ENCODE results near the gene P4HA1.
"Not testable (repeated sequence)": the region's sequence is repeated elsewhere in the genome, so short reads cannot be mapped to it uniquely, and the experiment has no call there.

The P4HA1 gene

DNA sequence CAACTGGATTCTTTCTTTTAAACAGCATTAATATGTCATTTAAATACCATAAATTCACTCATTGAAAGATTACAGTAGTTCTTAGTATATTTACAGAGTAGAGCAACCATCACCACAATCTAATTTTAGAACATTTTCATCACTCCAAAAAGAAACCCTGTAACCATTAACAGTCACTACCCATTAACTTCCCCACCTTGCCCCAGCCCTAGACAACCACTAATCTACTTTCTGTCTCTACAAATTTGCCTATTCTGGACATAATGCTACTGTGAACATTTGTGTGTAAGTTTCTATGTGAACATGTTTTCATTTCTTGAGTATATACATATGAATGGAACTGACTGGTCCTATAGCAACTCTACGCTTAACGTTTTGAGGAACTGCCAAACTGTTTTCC is 42.4 kb downstream of the P4HA1 start:
- H3K36me3 ChIP-seq, result peaks cover 96% of the 10 kb centered on the region
- H3K9ac ChIP-seq, result no peak overlapping the region

DNA sequence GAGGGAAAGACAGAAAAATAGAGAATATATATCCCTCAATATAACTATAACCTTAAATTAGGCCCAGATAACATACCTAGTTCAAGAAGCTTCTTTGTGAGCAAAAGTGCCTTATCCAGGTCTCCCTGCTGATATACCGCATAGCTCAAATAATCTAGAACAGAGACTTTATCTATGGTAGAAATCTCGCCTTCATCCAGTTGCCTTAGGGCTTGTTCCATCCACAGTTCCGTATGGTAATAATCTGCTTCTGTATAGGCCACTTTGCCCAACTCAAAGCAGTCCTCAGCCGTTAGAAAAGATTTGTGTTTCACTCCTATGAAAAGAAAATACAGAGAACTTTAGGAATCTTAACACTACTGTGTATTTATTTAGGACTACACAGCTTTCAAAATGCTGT is 43.4 kb downstream of the P4HA1 start:
- Histone ChIP-seq H3K36me3 (peaks cover 95% of the 10 kb centered on the region), H3K27me3 (no peaks in the 10 kb centered on the region), H3K9me3 (no peaks in the 10 kb centered on the region), H3K4me2 (no peak overlapping the region), H3K4me3 (no peak overlapping the region), H3K27ac (no peak overlapping the region), H4K20me1 (no peaks in the 10 kb centered on the region), H3K9ac (no peak overlapping the region), H3K4me1 (no peaks in the 10 kb centered on the region)
- TF ChIP-seq Cebpa-rat (IDR thresholded peaks at IDR 0.05), result no peak

More for the DNA sequence above, 42.4 kb downstream of the P4HA1 start:
- H4K20me1 ChIP-seq, result no peaks in the 10 kb centered on the region
- no peak overlapping the region for H3K4me2 ChIP-seq
- TF ChIP-seq Cebpa-rat (IDR thresholded peaks at IDR 0.05), result no peak
- H3K27me3 ChIP-seq, result no peaks in the 10 kb centered on the region
- H3K4me3 ChIP-seq, result no peak overlapping the region
- H3K9me3 ChIP-seq, result no peaks in the 10 kb centered on the region
- H3K4me1 ChIP-seq, result no peaks in the 10 kb centered on the region
- no peak overlapping the region for H3K27ac ChIP-seq

DNA sequence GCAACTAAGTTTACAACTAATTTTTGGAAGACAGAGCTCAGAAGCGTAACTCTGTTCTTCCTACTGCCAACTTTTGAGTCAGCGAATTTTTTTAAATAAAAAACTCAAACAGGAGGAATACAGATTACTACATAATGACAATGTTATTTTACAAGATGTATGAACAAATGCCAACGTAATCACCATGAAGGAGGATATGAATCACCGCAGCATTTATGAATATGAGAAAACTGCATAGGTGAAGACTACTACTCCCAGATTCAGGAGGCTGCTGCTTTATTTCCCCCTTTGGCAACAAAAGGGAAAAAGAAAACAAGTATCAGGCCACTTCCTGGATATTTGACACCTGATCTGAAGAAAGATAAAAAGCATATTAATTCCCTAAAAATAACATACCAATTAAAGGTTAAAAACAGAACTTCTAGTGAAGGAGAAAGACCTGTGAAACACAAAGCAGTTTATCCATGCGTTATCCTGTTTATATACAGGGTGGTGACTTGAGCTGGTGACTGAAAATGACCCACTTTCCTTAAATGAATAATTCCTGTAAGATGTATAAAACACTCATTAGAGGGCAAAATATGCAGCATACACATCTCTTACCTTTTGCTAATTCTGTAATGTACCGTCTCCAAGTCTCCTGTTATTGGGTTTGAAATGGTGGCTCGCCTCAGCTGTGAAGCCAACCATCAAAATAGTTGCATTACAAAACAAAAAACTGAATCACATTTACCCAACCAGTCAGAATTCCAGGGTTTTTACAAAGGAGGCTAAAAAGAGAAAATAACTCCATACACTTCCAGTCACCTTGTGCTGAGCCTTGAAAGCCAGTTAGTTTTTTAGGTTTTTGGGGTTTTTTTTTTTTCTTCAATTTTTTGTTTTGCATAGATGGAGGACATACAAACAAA is 52.0 kb downstream of the P4HA1 start:
- Histone ChIP-seq H3K27me3 (no peaks in the 10 kb centered on the region), H3K36me3 (peaks cover 88% of the 10 kb centered on the region), H3K9ac (no peak overlapping the region), H3K4me1 (no peaks in the 10 kb centered on the region), H3K4me2 (no peak overlapping the region), H4K20me1 (no peaks in the 10 kb centered on the region), H3K27ac (no peak overlapping the region), H3K4me3 (no peak overlapping the region), H3K9me3 (no peaks in the 10 kb centered on the region)
- TF ChIP-seq Cebpa-rat (IDR thresholded peaks at IDR 0.05), result no peak

DNA sequence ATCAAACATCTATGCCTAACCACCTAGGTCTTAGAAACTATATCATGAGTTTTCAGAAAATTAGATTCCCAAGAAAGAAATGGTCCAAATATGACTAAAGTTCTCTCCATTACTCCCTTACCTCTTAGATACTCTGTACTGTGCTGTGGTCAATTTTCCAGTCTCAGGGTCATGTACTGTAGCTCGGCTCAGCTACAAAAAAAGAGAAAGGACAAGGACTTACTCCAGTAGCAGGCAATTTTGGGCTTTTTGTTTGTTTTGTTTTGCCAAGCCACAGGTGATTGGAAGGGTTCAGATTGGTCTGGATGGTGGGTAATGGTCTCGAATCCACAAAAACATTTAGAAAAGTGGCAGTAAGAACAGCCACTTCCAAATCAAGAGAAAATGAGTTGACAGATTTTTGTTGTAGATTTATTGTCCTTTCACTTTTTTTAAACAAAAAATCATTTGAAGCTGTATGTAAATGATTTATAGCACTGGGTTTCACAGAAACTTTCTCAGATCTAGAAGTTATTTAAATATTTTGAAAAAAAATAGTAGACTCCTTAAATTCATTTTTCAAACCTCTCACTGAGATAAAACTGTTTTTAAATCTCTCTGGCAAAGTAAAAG is 52.8 kb downstream of the P4HA1 start:
- Histone ChIP-seq H3K4me1 (no peaks in the 10 kb centered on the region), H3K27ac (no peak overlapping the region), H3K36me3 (peaks cover 90% of the 10 kb centered on the region), H3K27me3 (no peaks in the 10 kb centered on the region), H4K20me1 (no peaks in the 10 kb centered on the region), H3K4me3 (no peak overlapping the region), H3K4me2 (no peak overlapping the region), H3K9me3 (no peaks in the 10 kb centered on the region), H3K9ac (no peak overlapping the region)
- TF ChIP-seq Cebpa-rat (IDR thresholded peaks at IDR 0.05), result no peak

DNA sequence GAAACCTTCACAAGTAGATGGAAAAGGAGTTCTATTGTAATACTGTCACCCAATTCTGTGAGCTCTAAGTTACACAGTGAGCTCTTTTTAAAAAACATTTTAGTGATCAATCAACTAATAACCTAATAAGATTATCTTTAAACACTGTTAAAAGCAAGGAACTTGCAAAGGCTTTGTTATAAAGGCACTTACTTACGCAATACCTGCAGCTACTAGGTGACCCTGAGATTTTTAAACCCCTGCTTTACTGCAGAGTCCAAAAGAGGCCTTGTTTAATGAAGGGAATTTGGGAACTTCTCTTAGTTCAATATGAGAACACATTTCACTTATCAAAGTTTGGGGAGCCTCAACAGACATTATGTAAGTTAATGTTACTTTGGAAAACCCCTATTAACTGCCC is 53.3 kb downstream of the P4HA1 start:
- Histone ChIP-seq H3K9ac (no peak overlapping the region), H3K4me1 (no peaks in the 10 kb centered on the region), H3K4me3 (no peak overlapping the region), H3K27ac (no peak overlapping the region), H3K27me3 (no peaks in the 10 kb centered on the region), H4K20me1 (no peaks in the 10 kb centered on the region), H3K9me3 (no peaks in the 10 kb centered on the region), H3K4me2 (no peak overlapping the region), H3K36me3 (peaks cover 88% of the 10 kb centered on the region)
- peak; percentile 20; the same call in 1 of the 2 replicates for TF ChIP-seq Cebpa-rat (IDR thresholded peaks at IDR 0.05)

DNA sequence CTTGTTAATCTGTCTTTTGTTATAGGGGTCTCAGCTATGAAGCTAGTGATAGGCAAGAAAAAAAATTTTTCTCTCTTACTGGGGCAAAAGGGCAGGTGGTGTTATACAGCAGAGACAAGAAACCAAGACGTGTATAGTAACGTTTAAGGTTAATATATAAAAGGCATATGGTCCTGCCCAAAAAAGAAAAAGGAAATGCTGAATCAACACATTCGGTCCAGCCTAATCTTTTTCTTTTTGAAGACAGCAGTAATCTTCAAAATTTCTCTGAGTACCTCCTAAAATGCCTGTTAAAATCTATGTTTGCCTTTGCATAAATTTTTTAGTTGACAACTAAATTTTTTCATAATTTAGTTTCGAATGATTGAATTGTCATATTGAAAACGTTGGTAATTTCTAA is 54.5 kb downstream of the P4HA1 start:
- no peaks in the 10 kb centered on the region for H3K9me3 ChIP-seq
- no peaks in the 10 kb centered on the region for H4K20me1 ChIP-seq
- no peak for TF ChIP-seq Cebpa-rat (IDR thresholded peaks at IDR 0.05)
- no peak overlapping the region for H3K4me3 ChIP-seq
- H3K4me1 ChIP-seq, result no peaks in the 10 kb centered on the region
- peaks cover 88% of the 10 kb centered on the region for H3K36me3 ChIP-seq
- H3K9ac ChIP-seq, result no peak overlapping the region
- H3K27me3 ChIP-seq, result no peaks in the 10 kb centered on the region
- H3K4me2 ChIP-seq, result no peak overlapping the region
- H3K27ac ChIP-seq, result no peak overlapping the region

DNA sequence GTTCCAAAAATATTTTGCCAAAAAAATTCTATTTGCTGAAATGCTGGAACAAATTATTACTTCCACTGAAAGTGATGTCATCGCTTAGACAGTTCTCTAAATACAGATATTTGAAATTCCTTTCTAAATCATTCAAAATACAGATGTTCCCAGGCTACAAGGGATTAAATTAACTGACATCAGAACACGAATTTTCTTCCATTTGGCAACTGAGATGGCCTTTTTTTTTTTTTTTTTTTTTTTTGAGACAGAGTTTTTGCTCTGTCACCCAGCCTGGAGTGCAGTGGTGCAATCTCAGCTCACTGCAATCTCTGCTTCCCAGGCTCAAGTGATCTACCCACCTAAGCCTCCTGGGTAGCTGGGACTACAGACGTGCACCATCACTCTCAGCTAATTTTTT is 57.0 kb downstream of the P4HA1 start:
- Histone ChIP-seq H4K20me1 (no peaks in the 10 kb centered on the region), H3K4me3 (no peak overlapping the region), H3K27ac (no peak overlapping the region), H3K36me3 (peaks cover 90% of the 10 kb centered on the region), H3K27me3 (no peaks in the 10 kb centered on the region), H3K9ac (no peak overlapping the region), H3K4me1 (no peaks in the 10 kb centered on the region), H3K4me2 (no peak overlapping the region), H3K9me3 (no peaks in the 10 kb centered on the region)
- no peak for TF ChIP-seq Cebpa-rat (IDR thresholded peaks at IDR 0.05)

DNA sequence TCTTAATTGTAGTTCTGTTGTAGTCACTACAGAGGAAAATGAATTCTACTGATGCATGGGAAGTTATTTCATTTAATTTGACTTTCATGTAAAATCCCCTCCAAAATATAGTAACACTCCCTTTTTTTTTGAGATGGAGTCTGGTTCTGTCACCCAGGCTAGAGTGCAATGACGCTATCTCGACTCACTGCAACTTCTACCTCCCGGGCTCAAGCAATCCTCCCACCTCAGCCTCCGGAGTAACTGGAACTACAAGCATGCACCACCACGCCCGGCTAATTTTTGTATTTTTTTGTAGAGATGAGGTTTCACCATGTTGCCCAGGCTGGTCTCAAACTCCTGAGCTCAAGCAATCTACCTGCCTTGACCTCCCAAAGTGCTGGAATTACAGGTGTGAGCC is 60.4 kb downstream of the P4HA1 start:
- H3K9ac ChIP-seq, H3K27ac ChIP-seq, H3K27me3 ChIP-seq, H3K4me2 ChIP-seq, H4K20me1 ChIP-seq, H3K4me1 ChIP-seq, H3K4me3 ChIP-seq, H3K9me3 ChIP-seq: not testable (repeated sequence)
- peaks cover 89% of the 10 kb centered on the region for H3K36me3 ChIP-seq

DNA sequence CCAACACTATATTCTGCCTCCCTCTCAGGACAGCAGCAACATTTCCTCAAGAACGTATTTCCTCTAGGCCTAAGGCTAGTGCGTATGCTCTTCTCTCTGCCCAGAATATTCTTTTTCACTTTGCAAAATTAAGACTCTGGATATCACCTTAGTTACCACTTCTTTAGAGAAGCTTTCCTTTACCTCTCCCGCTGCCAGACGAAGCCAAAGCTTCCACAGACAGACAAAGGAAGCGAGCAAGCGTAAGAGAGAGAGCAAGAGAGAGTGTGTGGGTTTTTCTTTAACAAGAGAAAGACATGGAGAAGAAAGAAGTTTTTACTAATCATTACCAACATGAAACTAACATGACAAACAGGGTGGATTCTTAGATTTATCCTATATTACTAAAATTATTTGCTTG is 64.1 kb downstream of the P4HA1 start:
- TF ChIP-seq Cebpa-rat (IDR thresholded peaks at IDR 0.05), result no peak
- Histone ChIP-seq H4K20me1 (no peaks in the 10 kb centered on the region), H3K27me3 (no peaks in the 10 kb centered on the region), H3K4me3 (no peak overlapping the region), H3K36me3 (peaks cover 88% of the 10 kb centered on the region), H3K4me2 (no peak overlapping the region), H3K27ac (no peak overlapping the region), H3K4me1 (no peaks in the 10 kb centered on the region), H3K9me3 (no peaks in the 10 kb centered on the region), H3K9ac (no peak overlapping the region)

DNA sequence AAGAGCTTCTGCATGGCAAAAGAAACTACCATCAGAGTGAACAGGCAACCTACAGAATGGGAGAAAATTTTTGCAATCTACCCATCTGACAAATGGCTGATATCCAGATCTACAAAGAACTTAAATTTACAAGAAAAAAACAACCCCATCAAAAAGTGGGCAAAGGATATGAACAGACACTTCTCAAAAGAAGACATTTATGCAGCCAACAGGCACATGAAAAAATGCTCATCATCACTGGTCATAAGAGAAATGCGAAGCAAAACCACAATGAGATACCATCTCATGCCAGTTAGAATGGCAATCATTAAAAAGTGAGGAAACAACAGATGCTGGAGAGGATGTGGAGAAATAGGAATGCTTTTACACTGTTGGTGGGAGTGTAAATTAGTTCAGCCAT is 70.0 kb downstream of the P4HA1 start:
- H3K4me2 ChIP-seq, H3K9me3 ChIP-seq, H3K27ac ChIP-seq, H3K9ac ChIP-seq, H3K4me1 ChIP-seq, H3K4me3 ChIP-seq, H3K27me3 ChIP-seq, H4K20me1 ChIP-seq: not testable (repeated sequence)
- H3K36me3 ChIP-seq, result peaks cover 68% of the 10 kb centered on the region

DNA sequence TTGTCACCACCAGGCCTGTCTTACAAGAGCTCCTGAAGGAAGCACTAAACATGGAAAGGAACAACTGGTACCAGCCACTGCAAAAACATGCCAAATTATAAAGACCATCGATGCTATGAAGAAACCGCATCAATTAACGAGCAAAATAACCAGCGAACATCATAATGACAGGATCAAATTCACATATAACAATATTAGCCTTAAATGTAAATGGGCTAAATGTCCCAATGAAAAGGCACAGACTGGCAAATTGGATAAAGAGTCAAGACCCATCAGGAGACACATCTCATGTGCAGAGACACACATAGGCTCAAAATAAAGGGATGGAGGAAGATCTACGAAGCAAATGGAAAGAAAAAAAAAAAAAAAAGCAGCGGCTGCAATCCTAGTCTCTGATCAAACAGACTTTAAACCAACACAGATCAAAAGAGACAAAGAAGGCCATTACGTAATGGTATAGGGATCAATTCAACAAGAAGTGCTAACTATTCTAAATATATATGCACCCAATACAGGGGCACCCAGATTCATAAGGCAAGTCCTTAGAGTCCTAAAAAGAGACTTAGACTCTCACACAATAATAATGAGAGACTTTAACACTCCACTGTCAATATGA is 73.1 kb downstream of the P4HA1 start:
- not testable (repeated sequence) for H3K4me2 ChIP-seq, H3K27ac ChIP-seq, H3K9me3 ChIP-seq, H3K4me3 ChIP-seq, H3K9ac ChIP-seq, H3K27me3 ChIP-seq
- Histone ChIP-seq H3K4me1 (peaks cover 22% of the 10 kb centered on the region), H4K20me1 (peaks cover 22% of the 10 kb centered on the region), H3K36me3 (peaks cover 68% of the 10 kb centered on the region)

DNA sequence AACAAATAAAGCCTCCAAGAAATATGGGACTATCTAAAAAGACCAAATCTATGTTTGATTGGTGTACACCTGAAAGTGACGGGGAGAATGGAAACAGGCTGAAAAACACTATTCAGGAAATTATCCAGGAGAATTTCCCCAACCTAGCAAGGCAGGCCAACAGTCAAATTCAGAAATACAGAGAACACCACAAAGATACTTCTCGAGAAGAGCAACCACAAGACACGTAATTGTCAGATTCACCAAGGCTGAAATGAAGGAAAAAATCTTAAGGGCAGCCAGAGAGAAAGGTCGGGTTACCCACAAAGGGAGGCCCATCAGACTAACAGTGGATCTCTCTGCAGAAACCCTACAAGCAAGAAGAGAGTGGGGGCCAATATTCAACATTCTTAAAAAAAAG is 73.7 kb downstream of the P4HA1 start:
- H3K4me1 ChIP-seq, result peaks cover 28% of the 10 kb centered on the region
- H3K36me3 ChIP-seq, result peaks cover 68% of the 10 kb centered on the region
- H3K4me3 ChIP-seq, H3K27ac ChIP-seq, H3K9ac ChIP-seq, H3K4me2 ChIP-seq, H3K9me3 ChIP-seq, H3K27me3 ChIP-seq: not testable (repeated sequence)
- peaks cover 28% of the 10 kb centered on the region for H4K20me1 ChIP-seq

DNA sequence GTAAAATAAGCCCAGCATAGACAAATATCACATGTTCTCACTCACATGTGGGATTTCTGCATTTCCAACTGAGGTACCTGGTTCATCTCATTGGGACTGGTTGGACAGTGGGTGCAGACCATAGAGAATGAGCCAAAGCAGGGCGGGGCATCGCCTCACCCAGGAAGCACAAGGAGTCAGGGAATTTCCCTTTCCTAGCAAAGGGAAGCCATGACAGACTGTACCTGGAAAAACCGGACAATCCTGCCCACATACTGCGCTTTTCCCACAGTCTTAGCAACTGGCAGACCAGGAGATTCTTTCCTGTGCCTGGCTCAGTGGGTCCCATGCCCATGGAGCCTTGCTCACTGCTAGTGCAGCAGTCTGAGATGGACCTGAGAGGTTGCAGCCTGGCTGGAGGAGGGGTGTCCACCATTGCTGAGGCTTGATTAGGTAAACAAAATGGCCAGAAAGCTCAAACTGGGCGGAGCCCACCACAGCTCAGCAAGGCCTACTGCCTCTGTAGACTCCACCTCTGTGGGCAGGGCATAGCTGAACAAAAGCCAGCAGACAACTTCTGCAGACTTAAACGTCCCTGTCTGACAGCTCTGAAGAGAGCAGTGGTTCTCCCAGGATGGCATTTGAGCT is 75.0 kb downstream of the P4HA1 start:
- H3K4me3 ChIP-seq, H3K27me3 ChIP-seq, H3K4me2 ChIP-seq, H3K9me3 ChIP-seq, H3K27ac ChIP-seq, H3K9ac ChIP-seq: not testable (repeated sequence)
- peaks cover 70% of the 10 kb centered on the region for H3K36me3 ChIP-seq
- peaks cover 30% of the 10 kb centered on the region for H3K4me1 ChIP-seq
- peaks cover 34% of the 10 kb centered on the region for H4K20me1 ChIP-seq

Measured in BLaER1 (cell line).